ENCODE measurements around the gene CPE. TPM values are rescaled to one million over a fixed set of nuclear protein-coding genes. Genes with fewer than 3 reads are reported as not detected.
A peak's percentile ranks its signal among the peaks of the same experiment; 100 is the strongest.

The CPE gene
- total RNA-seq, 2 donors from 2014 or later, result 717 to 885 TPM

- no peak overlapping the region for H3K27ac ChIP-seq
- H3K27me3 ChIP-seq (replicated peaks; ENCODE audit: insufficient read depth), result no peaks in the 10 kb centered on the region
- TF ChIP-seq CTCF (IDR thresholded peaks at IDR 0.05) (no peak), POLR2A (IDR thresholded peaks at IDR 0.05) (no peak), POLR2AphosphoS5 (IDR thresholded peaks at IDR 0.05) (no peak)
- no peaks in the 10 kb centered on the region for H3K4me1 ChIP-seq (replicated peaks)
- intact Hi-C loops (cut with DNase I), result no loop called here
- no peak overlapping the region for H3K4me3 ChIP-seq
- no peaks in the 10 kb centered on the region for H3K9me3 ChIP-seq
- DNase-seq (ENCODE audit: low spot score), result no peak
- WGBS, result 25% methylated on average over 4 of the region's 4 CpGs
- no peaks in the 10 kb centered on the region for H3K36me3 ChIP-seq
These were observed 141.3 kb downstream of the CPE start for GRCh38 chr4:165520086-165520485.

GRCh38 chr4:165522050-165522449, 143.2 kb downstream of the CPE start:
- DNase-seq (ENCODE audit: low spot score), result no peak
- 92% methylated on average over 1 of the region's 1 CpG for WGBS
- intact Hi-C loops (cut with DNase I), result no loop called here
- no peaks in the 10 kb centered on the region for H3K9me3 ChIP-seq
- no peak for TF ChIP-seq POLR2AphosphoS5 (IDR thresholded peaks at IDR 0.05)
- TF ChIP-seq CTCF (IDR thresholded peaks at IDR 0.05), result no peak
- TF ChIP-seq POLR2A (IDR thresholded peaks at IDR 0.05), result no peak
- H3K4me3 ChIP-seq, result no peak overlapping the region
- H3K4me1 ChIP-seq (replicated peaks), result no peaks in the 10 kb centered on the region
- no peak overlapping the region for H3K27ac ChIP-seq
- H3K27me3 ChIP-seq (replicated peaks; ENCODE audit: insufficient read depth), result no peaks in the 10 kb centered on the region
- H3K36me3 ChIP-seq, result no peaks in the 10 kb centered on the region

- H3K27ac ChIP-seq, result no peak overlapping the region
- no peak for TF ChIP-seq POLR2A (IDR thresholded peaks at IDR 0.05)
- TF ChIP-seq CTCF (IDR thresholded peaks at IDR 0.05), result no peak
- TF ChIP-seq POLR2AphosphoS5 (IDR thresholded peaks at IDR 0.05), result no peak
- H3K27me3 ChIP-seq (replicated peaks; ENCODE audit: insufficient read depth), result no peaks in the 10 kb centered on the region
- no peaks in the 10 kb centered on the region for H3K9me3 ChIP-seq
- no peaks in the 10 kb centered on the region for H3K4me1 ChIP-seq (replicated peaks)
- no peaks in the 10 kb centered on the region for H3K36me3 ChIP-seq
- intact Hi-C loops (cut with DNase I), result no loop called here
- no peak for DNase-seq (ENCODE audit: low spot score)
- WGBS, result 95% methylated on average over 9 of the region's 9 CpGs
- no peak overlapping the region for H3K4me3 ChIP-seq
These were observed 145.9 kb downstream of the CPE start for GRCh38 chr4:165524532-165525190.

GRCh38 chr4:165532976-165533375, 154.2 kb downstream of the CPE start:
- intact Hi-C loops (cut with DNase I), result no loop called here
- no peak overlapping the region for H3K27ac ChIP-seq
- H3K4me3 ChIP-seq, result no peak overlapping the region
- no peaks in the 10 kb centered on the region for H3K27me3 ChIP-seq (replicated peaks; ENCODE audit: insufficient read depth)
- no peak for DNase-seq (ENCODE audit: low spot score)
- no peaks in the 10 kb centered on the region for H3K4me1 ChIP-seq (replicated peaks)
- 85% methylated on average over 4 of the region's 4 CpGs for WGBS
- TF ChIP-seq POLR2AphosphoS5 (IDR thresholded peaks at IDR 0.05) (no peak), CTCF (IDR thresholded peaks at IDR 0.05) (no peak), POLR2A (IDR thresholded peaks at IDR 0.05) (no peak)
- H3K9me3 ChIP-seq, result no peaks in the 10 kb centered on the region
- no peaks in the 10 kb centered on the region for H3K36me3 ChIP-seq

- Histone ChIP-seq H3K27me3 (replicated peaks; ENCODE audit: insufficient read depth) (no peaks in the 10 kb centered on the region), H3K4me3 (no peak overlapping the region), H3K9me3 (no peaks in the 10 kb centered on the region), H3K4me1 (replicated peaks) (no peaks in the 10 kb centered on the region), H3K27ac (no peak overlapping the region), H3K36me3 (no peaks in the 10 kb centered on the region)
- TF ChIP-seq CTCF (IDR thresholded peaks at IDR 0.05) (peak; percentile 51 to 84 (median 73)), POLR2AphosphoS5 (IDR thresholded peaks at IDR 0.05) (no peak), POLR2A (IDR thresholded peaks at IDR 0.05) (no peak)
- intact Hi-C loops (cut with DNase I), result loop anchor here (1.0 kb wide), 1 partner anchor 554 kb away; no protein-coding TSS in a partner anchor
- DNase-seq (ENCODE audit: low spot score), result peak; percentile 19
- WGBS, result 58% methylated on average over 6 of the region's 6 CpGs
These were observed 158.3 kb downstream of the CPE start for GRCh38 chr4:165537028-165537648.

Data from prostate gland (tissue), 2 donors.